ENCODE data around the gene STON2.

The STON2 gene, protein sequence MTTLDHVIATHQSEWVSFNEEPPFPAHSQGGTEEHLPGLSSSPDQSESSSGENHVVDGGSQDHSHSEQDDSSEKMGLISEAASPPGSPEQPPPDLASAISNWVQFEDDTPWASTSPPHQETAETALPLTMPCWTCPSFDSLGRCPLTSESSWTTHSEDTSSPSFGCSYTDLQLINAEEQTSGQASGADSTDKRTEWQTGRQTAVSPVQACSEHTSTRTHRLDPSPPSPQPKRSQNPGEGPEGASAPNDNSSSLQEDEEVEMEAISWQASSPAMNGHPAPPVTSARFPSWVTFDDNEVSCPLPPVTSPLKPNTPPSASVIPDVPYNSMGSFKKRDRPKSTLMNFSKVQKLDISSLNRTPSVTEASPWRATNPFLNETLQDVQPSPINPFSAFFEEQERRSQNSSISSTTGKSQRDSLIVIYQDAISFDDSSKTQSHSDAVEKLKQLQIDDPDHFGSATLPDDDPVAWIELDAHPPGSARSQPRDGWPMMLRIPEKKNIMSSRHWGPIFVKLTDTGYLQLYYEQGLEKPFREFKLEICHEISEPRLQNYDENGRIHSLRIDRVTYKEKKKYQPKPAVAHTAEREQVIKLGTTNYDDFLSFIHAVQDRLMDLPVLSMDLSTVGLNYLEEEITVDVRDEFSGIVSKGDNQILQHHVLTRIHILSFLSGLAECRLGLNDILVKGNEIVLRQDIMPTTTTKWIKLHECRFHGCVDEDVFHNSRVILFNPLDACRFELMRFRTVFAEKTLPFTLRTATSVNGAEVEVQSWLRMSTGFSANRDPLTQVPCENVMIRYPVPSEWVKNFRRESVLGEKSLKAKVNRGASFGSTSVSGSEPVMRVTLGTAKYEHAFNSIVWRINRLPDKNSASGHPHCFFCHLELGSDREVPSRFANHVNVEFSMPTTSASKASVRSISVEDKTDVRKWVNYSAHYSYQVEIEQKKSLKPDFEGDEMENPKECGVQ

GRCh38 chr14:81400202-81400678, at the start of gene STON2:
STON2 (minus strand) TSS chr14:81400324; CDS start chr14:81398382, 1,942 bp downstream.
- TF ChIP-seq ZNF565 (CRISPR knock-in tag; conservative IDR thresholded peaks at IDR 0.05; ENCODE audit: low read depth) (no peak), OSR1 (CRISPR knock-in tag; IDR thresholded peaks at IDR 0.05) (no peak), PATZ1 (CRISPR knock-in tag; IDR thresholded peaks at IDR 0.05; ENCODE audit: borderline replicate concordance) (no peak)
- ATAC-seq, result no peak

DNA sequence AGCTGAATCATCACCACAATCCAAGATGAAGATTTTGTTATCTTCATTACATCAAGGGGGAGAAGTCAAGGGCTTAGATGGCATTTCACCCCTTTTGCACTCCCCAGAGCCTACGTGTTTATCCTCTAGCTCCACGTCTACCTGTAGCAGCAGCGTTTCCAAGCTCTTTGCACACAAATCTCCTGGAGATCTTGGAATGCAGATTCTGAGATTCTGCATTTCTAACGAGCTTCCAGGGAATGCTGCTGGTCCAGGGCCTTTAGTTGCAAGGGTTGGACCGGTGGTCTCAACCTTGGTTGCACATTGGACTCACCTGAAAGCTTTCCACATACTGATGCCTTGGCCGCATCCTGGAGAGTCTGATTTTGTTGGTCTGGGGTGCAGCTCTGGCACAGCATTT, 49.5 kb upstream of the STON2 start:
- no peak for ATAC-seq
- no peak for TF ChIP-seq ARNTL (CRISPR knock-in tag; IDR thresholded peaks at IDR 0.05; ENCODE audit: borderline replicate concordance, low read depth)
- TF ChIP-seq OSR1 (CRISPR knock-in tag; IDR thresholded peaks at IDR 0.05), result no peak
- no peak for TF ChIP-seq SNAI2 (CRISPR knock-in tag; IDR thresholded peaks at IDR 0.05)
- TF ChIP-seq GLIS3 (CRISPR knock-in tag; IDR thresholded peaks at IDR 0.05), result no peak
- no peak for TF ChIP-seq ZNF565 (CRISPR knock-in tag; conservative IDR thresholded peaks at IDR 0.05; ENCODE audit: low read depth)
- TF ChIP-seq ZNF8 (CRISPR knock-in tag; IDR thresholded peaks at IDR 0.05), result no peak
- no peak for TF ChIP-seq CSDC2 (CRISPR knock-in tag; IDR thresholded peaks at IDR 0.05)
- no peak for TF ChIP-seq ESRRG (CRISPR knock-in tag; IDR thresholded peaks at IDR 0.05)
- no peak for TF ChIP-seq PATZ1 (CRISPR knock-in tag; IDR thresholded peaks at IDR 0.05; ENCODE audit: borderline replicate concordance)
- TF ChIP-seq RARB (CRISPR knock-in tag; IDR thresholded peaks at IDR 0.05), result no peak
- no peak for TF ChIP-seq POU6F1 (CRISPR knock-in tag; IDR thresholded peaks at IDR 0.05; ENCODE audit: borderline replicate concordance, low read depth)
- no peak for TF ChIP-seq CSRNP3 (CRISPR knock-in tag; IDR thresholded peaks at IDR 0.05)
- TF ChIP-seq TOX (CRISPR knock-in tag; IDR thresholded peaks at IDR 0.05; ENCODE audit: borderline replicate concordance), result no peak
- no peak for TF ChIP-seq ZC3H10 (CRISPR knock-in tag; IDR thresholded peaks at IDR 0.05)
- TF ChIP-seq BACH2 (CRISPR knock-in tag; IDR thresholded peaks at IDR 0.05; ENCODE audit: borderline replicate concordance), result no peak
- no peak for TF ChIP-seq TCF4 (CRISPR knock-in tag; IDR thresholded peaks at IDR 0.05; ENCODE audit: borderline replicate concordance)
- no peak for TF ChIP-seq ZNF70 (CRISPR knock-in tag; IDR thresholded peaks at IDR 0.05)
- no peak for TF ChIP-seq ISL1 (CRISPR knock-in tag; IDR thresholded peaks at IDR 0.05)

DNA sequence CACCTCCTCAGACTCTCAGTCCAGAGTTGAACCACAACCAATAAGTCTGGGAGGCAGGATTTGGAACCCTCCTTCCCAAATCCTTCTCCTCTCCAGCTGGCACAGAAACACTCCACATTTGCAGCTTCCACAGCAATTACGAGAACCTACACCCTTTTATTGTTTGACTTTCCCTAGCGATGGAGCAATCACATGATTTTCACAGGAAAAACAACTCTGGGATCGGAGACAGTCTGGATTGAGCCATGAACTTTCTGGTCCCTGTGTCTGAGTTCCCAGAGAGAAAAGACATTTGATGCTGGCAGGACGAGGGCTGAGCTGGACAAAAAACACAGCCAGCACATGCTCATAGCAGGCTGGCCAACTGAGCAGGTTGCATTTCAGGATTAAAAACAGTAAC, 49.0 kb upstream of the STON2 start:
- no peak for ATAC-seq
- TF ChIP-seq ZNF8 (CRISPR knock-in tag; IDR thresholded peaks at IDR 0.05) (no peak), TCF4 (CRISPR knock-in tag; IDR thresholded peaks at IDR 0.05; ENCODE audit: borderline replicate concordance) (no peak), ZC3H10 (CRISPR knock-in tag; IDR thresholded peaks at IDR 0.05) (no peak), CSRNP3 (CRISPR knock-in tag; IDR thresholded peaks at IDR 0.05) (no peak), POU6F1 (CRISPR knock-in tag; IDR thresholded peaks at IDR 0.05; ENCODE audit: borderline replicate concordance, low read depth) (no peak), OSR1 (CRISPR knock-in tag; IDR thresholded peaks at IDR 0.05) (no peak), ARNTL (CRISPR knock-in tag; IDR thresholded peaks at IDR 0.05; ENCODE audit: borderline replicate concordance, low read depth) (no peak), TOX (CRISPR knock-in tag; IDR thresholded peaks at IDR 0.05; ENCODE audit: borderline replicate concordance) (no peak), ZNF70 (CRISPR knock-in tag; IDR thresholded peaks at IDR 0.05) (no peak), CSDC2 (CRISPR knock-in tag; IDR thresholded peaks at IDR 0.05) (no peak)
- TF ChIP-seq, protein P1, sequence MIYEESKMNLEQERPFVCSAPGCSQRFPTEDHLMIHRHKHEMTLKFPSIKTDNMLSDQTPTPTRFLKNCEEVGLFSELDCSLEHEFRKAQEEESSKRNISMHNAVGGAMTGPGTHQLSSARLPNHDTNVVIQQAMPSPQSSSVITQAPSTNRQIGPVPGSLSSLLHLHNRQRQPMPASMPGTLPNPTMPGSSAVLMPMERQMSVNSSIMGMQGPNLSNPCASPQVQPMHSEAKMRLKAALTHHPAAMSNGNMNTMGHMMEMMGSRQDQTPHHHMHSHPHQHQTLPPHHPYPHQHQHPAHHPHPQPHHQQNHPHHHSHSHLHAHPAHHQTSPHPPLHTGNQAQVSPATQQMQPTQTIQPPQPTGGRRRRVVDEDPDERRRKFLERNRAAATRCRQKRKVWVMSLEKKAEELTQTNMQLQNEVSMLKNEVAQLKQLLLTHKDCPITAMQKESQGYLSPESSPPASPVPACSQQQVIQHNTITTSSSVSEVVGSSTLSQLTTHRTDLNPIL (CRISPR knock-in tag; IDR thresholded peaks at IDR 0.05; ENCODE audit: low read depth), result no peak

Data from SK-N-SH treated with all-trans-retinoic acid at 6 μM for 48 hours (cell line).